CD14-positive monocyte (primary cell): ENCODE data around the gene DUSP8. TPM values are rescaled to one million over a fixed set of nuclear protein-coding genes. Genes with fewer than 3 reads are reported as not detected.
A peak's percentile ranks its signal among the peaks of the same experiment; 100 is the strongest.

Source experiments
- DNase-seq, 3 donors: peaks; one replicate each; pipeline ENCODE4 v3.0.0-alpha.2; 2011 to 2022
- H2AFZ ChIP-seq: 2 replicates; pipeline ENCODE4 v1.6.0; 2012; ENCODE audit warnings: mild to moderate bottlenecking, low read depth, low read length, inconsistent platforms; ENCODE audit not compliant: insufficient read depth, poor library complexity, severe bottlenecking
- H3K27ac ChIP-seq, 2 donors: 1 replicate in 1 of 2; 2 replicates in 1 of 2; pipeline ENCODE4 v1.5.1; 2012 to 2013; ENCODE audit warnings: low read length in 2 of 2, control low read depth in 1 of 2, inconsistent platforms in 1 of 2, low read depth in 1 of 2, mild to moderate bottlenecking in 1 of 2
- H3K27me3 ChIP-seq, 2 donors: one replicate each; pipeline versions ENCODE4 v1.6.0 to v1.6.1; 2011 to 2013; ENCODE audit warnings: low read length in 2 of 2; ENCODE audit not compliant: control insufficient read depth in 2 of 2, insufficient read depth in 2 of 2
- H3K36me3 ChIP-seq, 2 donors: replicated peaks in 1 of 2; 1 replicate in 1 of 2; 2 replicates in 1 of 2; pipeline versions ENCODE4 v1.5.1 to v1.6.1; 2012 to 2013; ENCODE audit warnings: low read length in 2 of 2, control low read depth in 1 of 2, inconsistent platforms in 1 of 2, mild to moderate bottlenecking in 1 of 2; ENCODE audit not compliant: insufficient read depth in 2 of 2, control insufficient read depth in 1 of 2
- H3K4me1 ChIP-seq, 2 donors: 1 replicate in 1 of 2; 2 replicates in 1 of 2; pipeline versions ENCODE4 v1.5.1 to v1.6.1; 2012 to 2013; ENCODE audit warnings: low read length in 2 of 2, control low read depth in 1 of 2, inconsistent platforms in 1 of 2, mild to moderate bottlenecking in 1 of 2, moderate library complexity in 1 of 2; ENCODE audit not compliant: insufficient read depth in 2 of 2, control insufficient read depth in 1 of 2
- H3K4me2 ChIP-seq: replicated peaks from 2 replicates; pipeline ENCODE3; 2012; ENCODE audit warnings: low read length, moderate library complexity, mild to moderate bottlenecking; ENCODE audit not compliant: poor library complexity, severe bottlenecking; ENCODE audit errors: extremely low read depth
- H3K4me3 ChIP-seq, 3 experiments: fragments of 200-600 bp in 1 of 3; sonication (generic) in 1 of 3; replicated peaks in 1 of 3; 1 replicate in 2 of 3; 2 replicates in 1 of 3; pipeline ENCODE4 v1.5.1; 2011 to 2013; ENCODE audit warnings: low read length in 3 of 3, mild to moderate bottlenecking in 3 of 3, control low read depth in 2 of 3, low read depth in 2 of 3, inconsistent platforms in 1 of 3, moderate library complexity in 1 of 3
- H3K79me2 ChIP-seq: 2 replicates; pipeline ENCODE4 v1.6.0; 2012; ENCODE audit warnings: mild to moderate bottlenecking, control low read depth, inconsistent platforms, low read length, moderate library complexity; ENCODE audit not compliant: insufficient read depth
- H3K9ac ChIP-seq: 2 replicates; pipeline ENCODE4 v1.6.0; 2017; ENCODE audit warnings: low read length, mild to moderate bottlenecking; ENCODE audit not compliant: insufficient read depth, poor library complexity, severe bottlenecking
- H3K9me3 ChIP-seq, 2 donors: replicated peaks in 1 of 2; 1 replicate in 1 of 2; 2 replicates in 1 of 2; pipeline versions ENCODE4 v1.5.1 to v1.6.1; 2012 to 2013; ENCODE audit warnings: low read length in 2 of 2, control low read depth in 1 of 2; ENCODE audit not compliant: control insufficient read depth in 1 of 2, insufficient read depth in 1 of 2
- H4K20me1 ChIP-seq: 2 replicates; pipeline ENCODE4 v1.6.0; 2012; ENCODE audit warnings: mild to moderate bottlenecking, low read length, control low read depth, moderate library complexity; ENCODE audit not compliant: insufficient read depth
- H3K27ac Mint-ChIP-seq, 7 donors: one replicate each; pipeline ENCODE4 v1.8.0; 2020; ENCODE audit warnings: mild to moderate bottlenecking in 7 of 7, mixed read lengths in 7 of 7, moderate library complexity in 6 of 7, inconsistent platforms in 2 of 7
- H3K27me3 Mint-ChIP-seq, 3 donors: one replicate each; pipeline ENCODE4 v1.8.0; 2021 to 2022; ENCODE audit warnings: low read depth in 3 of 3, mild to moderate bottlenecking in 3 of 3, mixed read lengths in 3 of 3, moderate library complexity in 3 of 3, inconsistent platforms in 1 of 3
- H3K36me3 Mint-ChIP-seq, 2 donors: one replicate each; pipeline ENCODE4 v1.8.0; 2020; ENCODE audit warnings: mixed read lengths in 2 of 2, inconsistent platforms in 1 of 2, mild to moderate bottlenecking in 1 of 2
- H3K4me1 Mint-ChIP-seq: one replicate; pipeline ENCODE4 v1.8.0; 2020; ENCODE audit warnings: mild to moderate bottlenecking, mixed read lengths
- H3K4me3 Mint-ChIP-seq, 2 donors: one replicate each; pipeline ENCODE4 v1.8.0; 2020; ENCODE audit warnings: mild to moderate bottlenecking in 2 of 2, mixed read lengths in 2 of 2, moderate library complexity in 1 of 2
- H3K9me3 Mint-ChIP-seq, 7 donors: one replicate each; pipeline ENCODE4 v1.8.0; 2020 to 2022; ENCODE audit warnings: mixed read lengths in 7 of 7, mild to moderate bottlenecking in 6 of 7, moderate library complexity in 6 of 7, inconsistent platforms in 2 of 7
- CTCF ChIP-seq: fragments of 200-600 bp; IDR thresholded peaks from one replicate; pipeline ENCODE4 v1.8.0; 2022; ENCODE audit warnings: antibody characterized with exemption, mild to moderate bottlenecking
- WGBS: methylation state at CpG from one replicate; pipeline ENCODE4 v1.1.5; 2013; ENCODE audit warnings: missing lambda C conversion rate; ENCODE audit not compliant: insufficient coverage; 5-methylcytosine and 5-hydroxymethylcytosine counted together
- intact Hi-C, 2 donors: fragments of 100-400 bp; cut with micrococcal nuclease; formaldehyde crosslinking; loops; one replicate each; pipeline versions ENCODE4 v1.15.0 to v1.15.1; 2023
- polyA plus RNA-seq, 3 donors: library from polyadenylated mRNA; depleted of rRNA in 1 of 3; unstranded in 2 of 3; stranded (reverse) in 1 of 3; fragments of 300-500 nt in 2 of 3; fragments of >200 nt in 1 of 3; fragmentation: Illumina TruSeq in 2 of 3; gene quantifications; 1 replicate in 2 of 3; 2 replicates in 1 of 3; pipeline ENCODE4 v1.2.3, GENCODE V29; 2012 to 2021

DUSP8 gene
- polyA plus RNA-seq, 3 donors = 0.61 TPM; not detected in 2

GRCh38 chr11:1570531-1570895 is 1.6 kb downstream of the DUSP8 start:
- Histone ChIP-seq H3K4me3 (no peak overlapping the region), H3K9ac (no peak overlapping the region), H3K27ac (no peak overlapping the region), H3K79me2 (no peaks in the 10 kb centered on the region), H3K27me3 (peaks cover 27 to 63% of the 10 kb centered on the region in 2 donors), H3K4me2 (no peak overlapping the region), H3K4me1 (peaks cover 6 to 24% of the 10 kb centered on the region in 2 donors), H4K20me1 (no peaks in the 10 kb centered on the region), H3K9me3 (peaks cover 0 to 11% of the 10 kb centered on the region in 2 donors), H3K36me3 (no peaks in the 10 kb centered on the region), H2AFZ (no peak overlapping the region)
- 81% methylated on average over 7 of the region's 8 CpGs for WGBS
- no peaks in the 10 kb centered on the region for H3K4me1 Mint-ChIP-seq
- intact Hi-C loops = loop anchor here (5.0 to 10.0 kb wide), 3 partner anchors 258 to 368 kb away; no protein-coding TSS in a partner anchor
- peaks cover 0 to 9% (median 2%) of the 10 kb centered on the region in 7 donors for H3K9me3 Mint-ChIP-seq
- no peak for TF ChIP-seq CTCF
- no peaks in the 10 kb centered on the region for H3K36me3 Mint-ChIP-seq
- H3K4me3 Mint-ChIP-seq = peak overlapping the region; percentile 34 to 70
- peaks cover 47 to 78% (median 57%) of the 10 kb centered on the region in 3 donors for H3K27me3 Mint-ChIP-seq
- no peak overlapping the region for H3K27ac Mint-ChIP-seq
- no peak for DNase-seq

GRCh38 chr11:1570001-1570453 is 2.0 kb downstream of the DUSP8 start:
- Mint-ChIP-seq H3K27ac (peak overlapping the region in 1 of 7 donors; percentile 35), H3K4me1 (no peaks in the 10 kb centered on the region), H3K4me3 (peak overlapping the region; percentile 20 to 70), H3K27me3 (peaks cover 42 to 76% (median 52%) of the 10 kb centered on the region in 3 donors), H3K36me3 (no peaks in the 10 kb centered on the region), H3K9me3 (peaks cover 0 to 9% (median 2%) of the 10 kb centered on the region in 7 donors)
- DNase-seq = no peak
- H3K36me3 ChIP-seq = no peaks in the 10 kb centered on the region
- H3K27ac ChIP-seq = no peak overlapping the region
- H3K9me3 ChIP-seq = peaks cover 0 to 11% of the 10 kb centered on the region in 2 donors
- no peak overlapping the region for H3K9ac ChIP-seq
- peaks cover 27 to 59% of the 10 kb centered on the region in 2 donors for H3K27me3 ChIP-seq
- TF ChIP-seq CTCF = no peak
- H2AFZ ChIP-seq = no peak overlapping the region
- 75% methylated on average over 6 of the region's 11 CpGs for WGBS
- H3K4me1 ChIP-seq = peaks cover 6 to 24% of the 10 kb centered on the region in 2 donors
- intact Hi-C loops = loop anchor here (5.0 to 10.0 kb wide), 3 partner anchors 258 to 368 kb away; no protein-coding TSS in a partner anchor
- no peak overlapping the region for H3K4me2 ChIP-seq
- no peak overlapping the region for H3K4me3 ChIP-seq
- H4K20me1 ChIP-seq = no peaks in the 10 kb centered on the region
- no peaks in the 10 kb centered on the region for H3K79me2 ChIP-seq
